GM18861 (cell line): Measurements from ENCODE around the gene NKAIN4.

Experiments used
- ATAC-seq: cut with Tn5 transposase; IDR thresholded peaks from one replicate; pipeline ENCODE4 v1.9.1; 2021; ENCODE audit not compliant: unreplicated experiment

The NKAIN4 gene

DNA sequence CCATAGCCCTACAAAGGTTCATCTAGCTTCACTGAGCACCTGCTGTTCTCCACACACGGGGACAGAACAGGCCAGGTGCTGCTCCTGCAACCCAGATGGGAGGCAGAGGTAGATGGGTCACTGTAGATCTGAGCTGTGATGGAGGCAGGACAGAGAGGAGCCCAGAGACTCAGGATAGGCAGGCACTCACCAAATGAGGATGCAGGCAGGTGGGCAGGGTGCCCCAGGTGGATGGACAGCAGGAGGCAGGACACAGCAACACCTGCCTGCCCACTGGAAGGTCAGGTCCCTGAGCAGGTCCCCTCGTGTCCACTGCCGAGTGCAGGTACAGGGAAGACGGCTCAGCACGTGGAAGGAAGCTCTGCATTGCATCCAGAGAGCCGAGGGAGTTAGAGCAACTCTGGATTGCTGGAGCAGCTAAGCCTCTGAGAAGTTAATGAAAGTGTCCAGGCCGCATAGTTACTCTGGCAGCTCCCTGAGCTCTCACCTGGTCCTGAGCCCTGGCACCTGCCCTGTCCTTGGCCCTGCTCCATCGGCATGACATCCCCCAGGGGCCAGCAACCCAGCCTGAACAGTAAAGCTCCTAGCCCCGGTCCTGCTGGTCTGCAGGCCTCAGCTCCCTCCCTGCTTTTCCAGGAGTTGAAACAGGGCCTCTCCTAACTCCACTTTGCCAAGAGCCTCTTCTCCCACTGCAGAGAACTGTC, 33.4 kb downstream of the NKAIN4 start:
- no peak for ATAC-seq

DNA sequence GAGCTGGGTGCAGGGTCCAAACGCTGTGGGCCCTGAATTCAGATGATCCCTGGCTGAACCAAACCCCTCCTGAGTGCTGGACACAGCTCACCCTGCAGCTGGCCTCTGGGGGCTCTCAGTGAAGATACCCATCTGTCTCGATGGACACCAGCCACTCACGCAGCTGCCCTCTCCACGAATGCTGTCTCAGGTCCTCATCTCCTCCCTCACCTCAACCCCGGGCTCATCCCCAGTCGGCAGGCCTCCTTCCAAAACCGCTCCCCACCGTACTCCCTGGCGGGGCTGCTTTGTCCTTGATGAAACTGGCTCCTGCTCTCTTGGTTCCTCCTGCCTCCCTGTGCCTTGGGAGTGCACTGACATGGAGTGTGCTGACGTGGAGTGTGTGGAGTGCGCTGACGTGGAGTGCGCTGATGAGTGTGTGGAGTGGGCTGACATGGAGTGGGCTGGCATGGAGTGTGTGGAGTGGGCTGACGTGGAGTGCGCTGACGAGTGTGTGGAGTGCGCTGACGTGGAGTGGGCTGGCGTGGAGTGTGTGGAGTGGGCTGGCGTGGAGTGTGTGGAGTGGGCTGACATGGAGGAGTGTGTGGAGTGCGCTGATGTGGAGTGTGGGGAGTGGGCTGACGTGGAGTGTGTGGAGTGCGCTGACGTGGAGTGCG, 34.3 kb downstream of the NKAIN4 start:
- no peak for ATAC-seq

DNA sequence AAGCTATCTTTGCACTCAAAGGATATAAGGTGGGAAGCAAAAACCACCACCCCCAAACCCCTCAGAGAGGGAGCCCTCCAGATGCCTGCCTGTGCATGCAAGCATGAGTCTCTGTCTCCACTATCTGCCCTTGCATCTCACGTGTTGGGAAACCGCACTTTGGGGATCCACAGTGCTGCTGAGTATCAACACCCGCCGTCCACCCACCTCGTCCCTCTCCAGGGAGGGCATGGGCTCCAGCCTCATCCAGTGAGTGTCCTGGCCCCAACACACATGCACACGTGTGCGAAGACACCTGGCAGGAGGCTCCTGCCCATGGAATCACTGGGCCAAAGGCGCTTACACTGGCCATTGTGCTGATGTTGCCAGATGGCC, 34.8 kb downstream of the NKAIN4 start:
- ATAC-seq = no peak

DNA sequence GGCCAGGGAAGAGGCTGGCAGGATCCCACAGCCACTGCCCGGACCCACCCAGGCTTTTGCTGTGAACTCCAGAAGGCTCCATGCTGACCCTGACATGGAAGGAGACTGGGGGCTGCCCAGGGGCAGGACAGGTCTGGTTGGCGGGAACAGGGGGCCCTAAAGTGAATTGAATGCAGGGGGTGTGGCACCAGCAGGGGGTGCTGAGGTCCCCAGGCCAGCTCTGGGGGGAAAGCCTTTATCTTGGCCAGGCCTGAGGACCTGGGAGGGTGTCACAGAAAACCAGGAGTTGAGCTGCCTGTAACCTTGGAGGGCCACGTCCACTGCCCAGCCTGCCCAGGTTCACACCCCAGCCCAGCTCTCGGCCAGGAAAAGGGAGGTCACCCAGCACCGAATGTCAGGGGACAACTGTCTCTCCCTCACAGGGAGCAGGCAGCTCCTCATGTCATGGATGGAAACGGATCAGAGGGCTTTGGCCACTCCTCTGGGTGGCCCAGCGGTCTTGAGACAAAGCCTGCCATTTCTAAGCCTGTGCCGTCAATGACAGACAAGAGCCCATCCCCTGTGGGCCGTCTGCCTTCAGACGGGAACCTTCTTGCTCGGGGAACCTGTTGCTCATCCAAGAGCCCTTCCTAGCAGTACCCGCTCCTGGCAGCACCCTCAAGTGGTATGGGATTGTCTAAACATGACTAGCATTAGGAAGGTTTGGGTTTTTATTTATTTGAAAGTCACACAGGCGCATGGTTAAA, 35.4 kb downstream of the NKAIN4 start:
- no peak for ATAC-seq

DNA sequence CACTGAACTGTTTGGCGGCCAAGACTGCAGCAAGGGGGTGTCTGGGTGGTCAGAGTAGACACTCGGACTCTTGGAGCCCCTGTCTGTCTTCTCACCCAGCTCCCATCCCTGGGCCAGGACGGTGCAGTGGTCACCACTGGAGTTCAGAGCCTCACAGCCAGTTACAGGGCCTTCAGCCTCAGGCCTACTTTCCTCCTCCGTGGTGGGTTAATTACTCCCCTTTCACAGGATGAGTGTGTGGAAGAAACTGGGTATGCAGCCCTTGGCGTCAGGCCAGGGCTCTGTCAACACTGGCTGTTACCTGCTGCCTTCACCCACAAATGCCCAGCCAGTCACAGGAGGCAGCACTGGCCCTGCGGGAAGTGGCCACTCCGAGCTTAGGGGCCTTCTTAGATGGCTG, 36.6 kb downstream of the NKAIN4 start:
- no peak for ATAC-seq

DNA sequence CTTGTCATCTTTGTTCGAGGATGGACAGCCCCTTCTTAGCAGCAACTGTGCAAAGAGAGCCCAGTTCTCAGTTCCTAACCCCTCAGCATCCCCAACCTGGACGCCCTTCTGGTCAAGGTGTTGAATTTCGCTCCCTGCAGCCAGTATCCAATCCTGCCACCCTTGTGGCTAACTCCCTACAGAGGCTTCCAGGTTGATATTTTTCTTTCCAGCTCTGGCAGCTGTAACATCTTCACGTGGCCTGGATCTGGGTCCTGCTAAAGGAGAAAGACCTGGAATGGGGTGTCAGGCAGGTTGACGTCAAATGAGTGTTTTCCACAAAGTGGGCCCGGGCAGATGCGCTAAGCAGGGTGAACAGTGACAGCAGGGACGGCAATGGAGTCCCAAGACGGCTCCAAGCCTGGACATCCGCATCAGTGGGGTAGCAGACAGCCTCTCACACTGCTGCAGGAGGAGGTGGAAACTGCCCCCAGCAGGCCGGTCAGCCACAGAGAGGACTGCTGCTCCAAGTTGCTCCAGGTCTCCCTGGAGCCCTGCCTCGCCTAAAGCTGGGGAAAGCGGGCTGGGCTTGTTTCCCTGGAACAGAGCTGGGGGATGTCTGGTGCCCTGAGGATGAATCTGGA, 37.3 kb downstream of the NKAIN4 start:
- ATAC-seq = no peak

DNA sequence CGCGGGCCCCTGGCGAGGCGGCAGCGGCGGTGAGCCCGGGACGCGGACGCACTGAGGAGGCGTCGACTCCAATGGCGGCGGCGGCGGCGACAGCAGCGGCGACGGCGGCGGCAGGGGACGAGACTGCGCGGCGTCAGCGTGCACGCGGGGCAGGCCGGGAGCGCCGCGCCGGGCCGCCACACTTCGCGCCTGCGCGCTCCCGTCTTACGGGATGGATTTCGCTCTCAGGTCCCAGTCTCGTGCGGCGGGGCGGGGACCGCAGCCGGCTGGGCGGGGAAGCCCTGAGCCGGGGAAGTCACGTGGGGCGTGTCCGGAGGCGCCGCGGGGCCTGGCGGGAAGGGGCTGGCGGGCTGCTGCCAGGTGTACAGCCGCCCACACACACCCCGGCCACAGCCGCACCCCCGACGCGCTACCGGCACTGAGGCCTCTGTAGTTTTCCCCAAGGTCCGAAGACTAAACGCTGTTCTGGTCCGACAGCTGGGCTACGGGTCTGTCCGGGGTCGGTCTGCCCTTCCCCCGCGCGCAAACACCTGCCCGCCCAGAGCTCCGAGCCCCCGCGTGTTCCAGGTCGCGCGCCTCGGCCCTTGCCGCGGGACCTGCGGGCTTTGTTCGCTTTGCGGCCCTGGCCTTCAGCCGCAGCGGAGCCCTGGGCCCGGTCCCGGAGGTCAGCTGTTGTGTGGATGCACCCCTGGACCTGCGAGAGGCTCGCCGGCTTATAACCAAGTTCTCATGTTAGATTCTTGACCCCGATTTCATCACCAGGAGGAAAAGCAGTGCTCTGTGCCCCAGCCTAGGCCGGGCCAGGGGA, 38.0 kb downstream of the NKAIN4 start, which contains the start of gene YTHDF1:
Gene YTHDF1, minus strand, starts transcription at position 91 of the 808 bp plus-strand sequence. CDS start 239 bp downstream, outside the sequence.
- ATAC-seq = peak; percentile 85

DNA sequence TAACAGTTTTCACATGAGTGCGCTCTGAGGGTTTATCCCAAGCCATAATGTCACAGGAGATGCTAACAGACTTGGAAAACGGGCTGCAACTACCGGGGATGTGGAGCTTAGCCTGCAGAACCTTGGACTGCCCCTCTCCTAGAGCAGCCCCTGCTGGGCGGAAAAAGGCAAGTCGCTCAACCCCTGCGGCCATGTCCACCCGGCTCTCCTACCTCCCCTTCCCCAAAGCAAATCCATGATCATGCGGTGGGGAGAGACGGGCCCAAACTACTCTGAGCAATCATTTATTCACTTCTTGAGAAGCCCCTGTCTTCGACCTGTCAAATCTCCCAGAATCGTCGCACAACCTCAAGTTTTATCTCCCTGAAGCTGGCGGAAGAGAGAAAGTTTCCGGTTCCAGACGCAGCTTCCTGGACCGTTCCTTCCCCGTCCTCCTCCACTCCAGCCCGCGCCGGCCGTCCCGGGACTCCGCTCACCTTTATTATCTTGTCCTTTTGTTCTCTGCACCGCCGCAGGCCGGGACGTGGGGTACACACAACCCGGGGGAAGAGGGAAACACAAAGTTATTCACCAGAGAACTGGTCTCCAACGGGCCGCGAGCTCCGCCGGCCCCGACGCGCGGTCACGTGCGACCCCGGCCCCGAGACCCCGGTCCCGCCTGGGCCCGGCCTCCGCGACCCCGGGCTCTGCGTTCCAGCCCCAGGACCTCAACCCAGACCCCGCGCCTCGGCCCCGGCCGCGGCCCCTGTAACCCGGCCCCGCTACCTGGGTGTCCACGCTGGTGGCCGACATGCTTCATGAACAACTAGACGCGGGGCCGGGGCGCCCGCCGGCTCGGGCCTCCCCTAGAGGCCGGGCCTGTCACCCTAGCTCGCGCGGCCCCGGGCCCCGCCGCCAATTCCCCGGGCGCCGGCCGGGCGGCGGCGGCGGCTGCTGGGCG, 38.9 kb downstream of the NKAIN4 start:
- ATAC-seq = peak; percentile 23

DNA sequence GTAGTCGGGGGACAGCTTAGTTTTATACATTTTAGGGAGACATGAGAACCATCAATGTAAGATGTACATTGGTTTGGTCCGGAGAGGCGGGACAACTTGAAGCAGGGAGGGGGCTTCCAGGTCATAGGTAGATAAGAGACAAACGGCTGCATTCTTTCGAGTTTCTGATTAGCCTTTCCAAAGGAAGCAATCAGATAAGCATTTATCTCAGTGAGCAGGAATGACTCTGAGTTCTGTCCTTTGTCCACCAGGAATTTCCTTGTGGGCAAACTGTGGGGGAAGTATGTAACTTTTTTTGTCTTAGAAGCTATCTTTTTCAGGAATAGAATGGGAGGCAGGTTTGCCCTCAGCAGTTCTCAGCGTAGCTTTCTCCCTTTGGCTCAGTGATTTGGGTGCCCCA, 39.7 kb downstream of the NKAIN4 start:
- ATAC-seq = no peak

DNA sequence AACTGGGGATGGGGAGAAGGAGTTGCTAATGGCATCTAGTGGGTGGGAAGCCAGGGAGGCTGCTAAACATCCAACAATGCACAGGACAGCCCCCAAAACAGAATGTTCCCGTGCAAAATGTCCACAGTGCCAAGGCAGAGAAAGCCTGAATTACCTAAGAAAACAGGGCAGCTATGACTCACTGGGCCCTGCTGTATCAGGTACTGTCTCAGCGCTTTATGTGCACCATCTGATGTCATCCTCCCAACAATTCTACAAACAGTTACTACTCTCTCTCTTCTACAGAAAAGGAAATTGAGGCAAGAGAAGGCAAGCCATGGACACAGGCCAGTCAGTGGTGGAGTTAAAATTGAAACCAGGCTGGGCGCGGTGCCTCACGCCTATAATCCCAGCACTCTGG, 41.5 kb downstream of the NKAIN4 start:
- ATAC-seq = no peak

DNA sequence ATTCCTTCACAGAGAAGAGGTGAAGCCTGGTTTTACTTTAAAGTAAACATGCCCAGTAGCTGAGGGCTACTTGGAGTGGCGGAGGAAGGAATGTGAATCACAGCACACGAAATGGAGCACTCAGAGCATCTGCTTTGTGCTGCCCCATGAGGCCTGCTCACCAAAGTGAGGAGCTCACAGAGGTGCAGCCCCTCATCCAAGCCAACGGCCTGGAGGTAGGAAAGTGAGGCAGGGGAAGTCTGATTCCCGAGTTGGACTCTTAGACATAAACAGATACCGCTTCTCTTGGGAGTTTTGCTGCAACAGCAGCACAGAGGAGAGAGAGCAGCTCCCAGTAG, 41.9 kb downstream of the NKAIN4 start:
- ATAC-seq = no peak

DNA sequence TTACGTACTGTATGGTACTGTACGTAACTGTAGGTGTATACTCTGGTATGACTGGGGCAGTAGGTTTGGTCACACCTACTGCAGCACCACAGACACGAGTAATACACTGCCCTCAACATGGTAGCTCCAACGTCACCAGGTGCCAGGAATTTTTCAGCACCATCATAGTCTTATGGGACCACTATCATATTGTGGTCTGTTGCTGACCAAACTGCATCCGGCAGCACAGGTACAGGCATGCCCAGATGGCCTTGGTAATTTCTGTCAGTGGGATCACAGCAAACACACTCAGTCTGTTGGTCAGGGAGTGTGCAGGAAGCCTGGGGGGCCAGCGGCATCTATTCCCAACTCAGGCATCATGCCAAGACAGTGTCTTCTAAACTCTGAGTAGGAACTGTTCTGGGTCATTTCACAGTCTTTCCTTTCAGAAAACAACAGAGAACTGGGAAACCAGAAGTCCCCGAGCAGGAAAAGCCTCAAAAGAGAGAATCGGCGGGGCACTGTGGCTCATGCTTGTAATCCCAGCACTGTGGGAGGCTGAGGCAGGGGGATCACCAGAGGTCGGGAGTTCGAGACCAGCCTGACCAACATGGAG, 44.2 kb downstream of the NKAIN4 start:
- no peak for ATAC-seq

DNA sequence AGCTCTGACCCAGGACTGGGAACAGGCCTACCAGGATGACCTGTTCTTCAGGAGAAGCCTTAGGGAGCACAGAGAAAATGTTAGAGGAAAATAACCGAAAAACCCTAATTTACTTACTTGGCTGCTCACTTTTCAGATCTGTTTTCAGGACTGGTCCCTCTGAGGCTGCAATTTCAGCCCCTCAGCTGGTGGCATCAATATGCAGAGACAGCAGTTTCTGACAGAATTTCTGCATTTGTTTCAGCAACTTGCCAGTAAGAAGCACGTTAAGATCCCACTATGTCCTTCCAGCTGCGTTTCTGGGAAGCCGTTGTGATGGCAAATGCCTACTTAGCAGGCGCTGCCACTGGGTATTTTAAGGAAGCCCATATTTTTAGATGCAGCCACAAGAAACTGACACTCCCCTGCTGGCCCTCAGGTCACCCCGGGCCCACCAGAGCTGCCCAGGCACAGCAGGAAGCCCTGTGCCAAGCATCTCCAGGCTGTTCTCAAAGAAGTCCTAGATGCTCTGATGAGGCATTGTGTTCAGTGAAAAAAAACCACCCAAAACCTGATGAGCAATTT, 45.8 kb downstream of the NKAIN4 start:
- ATAC-seq = no peak

DNA sequence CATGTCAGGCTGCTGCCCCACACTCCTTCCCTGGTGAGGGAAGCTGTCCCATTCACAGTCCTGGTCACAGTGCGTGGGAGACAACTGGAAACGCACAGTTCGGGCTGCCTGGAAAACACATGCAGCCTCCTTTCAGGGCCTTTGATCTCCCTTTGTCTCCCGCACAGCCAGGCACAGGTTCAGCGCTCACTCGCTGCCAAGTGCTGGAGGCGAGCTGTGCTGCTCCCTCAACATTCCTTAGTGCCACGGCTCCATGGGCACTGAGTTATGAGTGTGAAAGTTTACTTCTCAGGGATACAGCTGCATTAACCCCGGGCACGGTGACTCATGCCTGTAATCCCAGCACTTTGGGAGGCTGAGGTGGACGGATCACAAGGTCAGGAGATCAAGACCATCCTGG, 47.4 kb downstream of the NKAIN4 start:
- no peak for ATAC-seq

DNA sequence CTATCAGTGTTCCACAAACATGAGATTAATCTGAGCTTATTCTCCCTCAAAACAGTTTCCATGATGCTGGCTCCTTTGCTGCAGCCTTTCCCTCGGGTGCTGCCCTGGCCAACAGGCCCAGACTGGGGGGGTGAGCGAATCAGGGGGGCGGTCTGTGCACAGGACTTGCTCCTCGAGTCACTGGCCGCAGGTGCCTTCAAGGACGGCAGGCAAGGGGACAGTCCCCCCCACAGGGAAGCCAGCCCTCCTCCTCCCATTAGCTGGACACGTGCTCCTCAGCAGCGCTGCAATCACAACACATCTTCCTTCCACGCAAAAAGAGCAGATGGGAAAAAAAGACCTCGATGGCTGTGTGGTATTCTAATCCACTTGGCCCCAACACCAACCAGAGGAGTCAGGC, 48.4 kb downstream of the NKAIN4 start:
- ATAC-seq = no peak

DNA sequence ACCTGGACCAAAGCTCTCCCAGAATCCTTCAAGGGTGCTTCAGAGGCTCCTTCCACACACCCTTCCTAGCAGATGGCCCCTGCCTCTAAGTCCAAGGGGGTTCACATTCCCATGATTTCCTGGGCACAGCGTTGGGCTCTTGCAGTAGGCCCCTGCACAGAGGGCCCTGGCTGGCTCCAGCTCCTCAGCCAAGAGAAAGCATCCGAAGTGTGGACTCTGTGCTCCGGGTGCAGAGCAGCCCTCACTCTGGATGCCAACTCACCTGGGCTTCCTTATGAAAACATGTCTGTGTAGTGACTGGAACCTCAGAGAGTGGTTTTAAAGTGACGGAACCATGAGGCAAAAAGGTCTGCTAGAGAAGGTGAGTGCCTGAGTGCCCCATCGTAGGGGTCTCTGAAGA, 49.9 kb downstream of the NKAIN4 start:
- ATAC-seq = no peak

DNA sequence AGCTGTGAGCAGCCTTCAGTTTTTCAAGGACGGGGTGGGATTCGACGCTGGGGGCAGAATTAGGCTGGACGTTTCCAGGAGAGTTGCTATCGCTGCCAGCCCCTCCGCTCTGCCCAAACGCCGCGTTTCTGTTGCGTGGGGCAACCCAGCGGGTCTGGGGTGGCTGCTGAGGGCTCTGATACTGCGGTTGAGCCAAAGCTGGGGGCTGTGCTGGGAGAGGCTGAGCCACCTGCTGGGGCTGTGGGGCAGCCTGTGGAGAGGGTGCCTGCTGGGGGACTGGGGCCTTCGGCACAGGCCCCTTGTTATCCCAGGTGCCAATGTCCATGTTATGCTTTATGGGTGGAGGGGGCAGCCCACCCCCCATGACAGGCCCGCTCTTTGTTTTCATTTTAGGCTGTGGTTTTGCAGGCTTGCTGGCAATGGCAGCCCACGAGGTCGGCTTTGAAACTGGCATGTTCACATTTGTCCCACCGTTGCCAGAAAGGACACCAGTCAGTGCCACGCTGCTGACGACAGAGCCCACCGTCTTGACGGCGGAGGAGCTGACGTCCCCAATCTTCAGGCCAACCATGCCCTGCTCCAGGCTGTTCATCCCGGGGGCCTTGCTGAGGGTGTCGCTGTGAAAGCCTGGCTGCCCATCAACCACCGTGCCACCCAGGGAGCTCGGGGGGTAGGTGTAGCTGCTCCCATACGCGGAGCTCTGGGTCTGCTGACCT, 51.3 kb downstream of the NKAIN4 start:
- ATAC-seq = no peak

DNA sequence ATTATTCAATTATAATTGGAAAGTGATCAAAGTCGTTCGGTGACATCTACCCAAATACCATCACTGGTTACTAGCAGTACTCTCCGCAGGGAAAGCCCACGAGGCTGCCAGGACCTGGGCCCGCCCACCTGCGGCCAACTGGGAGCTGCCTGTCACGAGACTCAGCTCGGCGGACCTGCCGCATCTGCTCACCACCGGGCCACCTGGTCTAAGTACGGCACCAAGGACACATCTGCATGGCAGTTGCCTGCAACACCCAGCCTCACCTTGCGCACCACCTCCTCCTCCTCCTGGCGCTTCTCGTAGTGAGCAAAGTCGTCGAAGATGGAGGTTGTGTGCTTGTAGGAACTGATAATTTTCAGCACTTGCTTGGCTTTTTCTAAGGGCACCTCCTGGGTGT, 52.2 kb downstream of the NKAIN4 start:
- ATAC-seq = no peak

DNA sequence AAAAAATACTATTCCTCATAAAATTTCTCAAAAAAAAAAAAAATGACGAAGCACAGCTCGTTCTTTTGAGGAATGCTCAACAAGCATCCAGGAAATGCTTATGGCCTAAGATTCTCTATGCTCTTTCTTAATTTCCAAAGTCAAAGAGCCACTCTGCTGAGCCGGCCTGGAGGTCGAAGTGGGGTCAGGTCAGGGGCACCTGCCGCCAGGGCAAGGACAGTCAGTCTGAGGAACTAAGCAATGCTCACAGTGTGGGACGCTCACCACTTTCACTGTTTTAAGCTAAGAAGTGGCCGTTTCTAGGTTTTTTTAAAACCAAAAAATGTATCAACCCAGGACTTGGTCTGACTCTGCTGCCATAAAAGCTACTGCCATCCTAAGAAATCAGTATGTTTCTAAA, 55.7 kb downstream of the NKAIN4 start:
- ATAC-seq = no peak
